Spleen (tissue), 7 donors: Measurements from ENCODE around the gene ABCA4.

Source experiments
- CTCF ChIP-seq, 11 experiments: fragments of 200-600 bp in 7 of 11; fragments of 450-650 bp in 4 of 11; sonication (generic) in 4 of 11; IDR thresholded peaks in 8 of 11; conservative IDR thresholded peaks in 3 of 11; 1 replicate in 7 of 11; 2 replicates in 4 of 11; pipeline versions ENCODE4 v1.4.0 to v1.8.0; 2016 to 2021; ENCODE audit warnings: antibody characterized with exemption in 11 of 11, inconsistent platforms in 4 of 11, mild to moderate bottlenecking in 1 of 11
- POLR2A ChIP-seq, 3 donors: fragments of 450-650 bp; IDR thresholded peaks; one replicate each; pipeline ENCODE4 v1.5.1; 2017; ENCODE audit warnings: antibody characterized with exemption in 3 of 3, mild to moderate bottlenecking in 1 of 3
- donor health status: DM: no; HTN: no; CAD: no; lungs with moderate emphysema.
- donor health status: DM: no; HTN: no; CAD: no.
- donor health status: DM: no; HTN: no; CAD: no.

DNA sequence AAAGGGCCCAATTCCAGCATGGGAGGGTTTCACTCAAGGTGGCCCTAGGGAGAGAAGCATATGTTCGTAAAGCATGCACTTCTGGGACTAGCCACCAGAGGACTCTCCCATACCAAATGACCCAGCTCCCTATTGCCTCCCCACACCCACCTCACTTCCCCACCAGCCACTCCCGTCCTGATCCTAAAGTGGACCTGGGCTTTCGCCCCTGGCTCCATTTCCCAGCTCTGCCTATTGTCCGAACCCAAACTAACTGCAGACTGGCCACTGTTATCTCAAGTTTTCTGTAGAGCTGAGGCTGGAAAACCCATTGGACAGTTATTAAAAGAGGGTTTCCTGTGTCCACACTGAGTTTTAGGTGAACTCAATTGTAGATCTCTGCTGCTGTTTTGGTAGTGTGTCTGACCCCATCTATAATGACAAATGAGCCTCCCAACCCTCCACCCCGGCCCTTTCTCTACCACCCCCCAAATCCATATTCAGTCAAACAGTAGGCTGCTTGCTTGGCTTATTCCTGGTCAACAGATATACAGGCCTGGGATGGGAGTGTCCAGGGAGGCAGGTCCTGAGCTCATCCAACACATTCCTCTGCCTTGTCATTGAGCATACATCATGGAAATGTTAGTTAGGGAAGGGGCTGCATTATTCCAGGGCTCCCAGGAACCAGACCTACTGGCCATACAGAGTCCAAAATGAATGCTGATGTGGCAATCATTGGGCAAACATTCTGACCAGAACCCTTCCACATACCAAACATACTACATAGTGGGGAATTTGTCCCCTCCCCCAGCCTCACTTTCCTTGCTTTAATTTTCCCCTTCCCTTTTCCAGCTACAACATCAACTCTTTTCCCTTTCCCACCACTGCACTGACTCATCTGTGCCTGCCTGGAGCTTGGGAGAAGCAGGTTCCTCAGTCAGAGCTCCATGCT is 59.2 kb downstream of the ABCA4 start:
- TF ChIP-seq CTCF (IDR thresholded peaks at IDR 0.05 in 8 of 11, conservative IDR thresholded peaks at IDR 0.05 in 3 of 11) (peak; percentile 36 to 90 (median 77)), POLR2A (IDR thresholded peaks at IDR 0.05) (no peak)
